ENCODE results near the gene CYP27C1.
"Not testable (repeated sequence)": the region's sequence is repeated elsewhere in the genome, so short reads cannot be mapped to it uniquely, and the experiment has no call there.

CYP27C1 gene

GRCh38 chr2:127220102-127220767, at the start of gene CYP27C1:
CYP27C1 (minus strand) TSS chr2:127220299; CDS start chr2:127220270, 29 bp downstream.
- peak; percentile 88 for DNase-seq

- peak; percentile 14 for DNase-seq
Observed at GRCh38 chr2:127261804-127262406, 41.8 kb upstream of the CYP27C1 start.

- no peak for DNase-seq
Observed at GRCh38 chr2:127259355-127259754, 39.3 kb upstream of the CYP27C1 start.

- DNase-seq: no peak
Observed at GRCh38 chr2:127256866-127257265, 36.8 kb upstream of the CYP27C1 start.

- no peak for DNase-seq
Observed at GRCh38 chr2:127256381-127256780, 36.3 kb upstream of the CYP27C1 start.

- DNase-seq: no peak
Observed at GRCh38 chr2:127255721-127256120, 35.6 kb upstream of the CYP27C1 start.

GRCh38 chr2:127255146-127255545, 35.0 kb upstream of the CYP27C1 start:
- DNase-seq: peak; percentile 4

GRCh38 chr2:127254386-127254981, 34.4 kb upstream of the CYP27C1 start:
- DNase-seq: no peak

GRCh38 chr2:127241184-127241583, 21.1 kb upstream of the CYP27C1 start:
- not testable (repeated sequence) for DNase-seq

GRCh38 chr2:127239395-127239794, 19.3 kb upstream of the CYP27C1 start:
- no peak for DNase-seq

GRCh38 chr2:127237768-127238167, 17.7 kb upstream of the CYP27C1 start:
- not testable (repeated sequence) for DNase-seq

GRCh38 chr2:127235082-127235702, 15.1 kb upstream of the CYP27C1 start:
- no peak for DNase-seq

GRCh38 chr2:127233710-127234109, 13.6 kb upstream of the CYP27C1 start:
- DNase-seq: no peak

GRCh38 chr2:127231130-127231865, 11.2 kb upstream of the CYP27C1 start:
- DNase-seq: no peak

- no peak for DNase-seq
Observed at GRCh38 chr2:127229555-127229954, 9.5 kb upstream of the CYP27C1 start.

GRCh38 chr2:127228102-127228501, 8.0 kb upstream of the CYP27C1 start:
- peak; percentile 23 for DNase-seq

- not testable (repeated sequence) for DNase-seq
Observed at GRCh38 chr2:127227264-127227660, 7.2 kb upstream of the CYP27C1 start.

GRCh38 chr2:127226520-127227263, 6.6 kb upstream of the CYP27C1 start:
- DNase-seq: peak; percentile 16

- DNase-seq: no peak
Observed at GRCh38 chr2:127226132-127226519, 6.0 kb upstream of the CYP27C1 start.

GRCh38 chr2:127225186-127225960, 5.3 kb upstream of the CYP27C1 start:
- no peak for DNase-seq

GRCh38 chr2:127224135-127224534, 4.0 kb upstream of the CYP27C1 start:
- not testable (repeated sequence) for DNase-seq

Data from eye (tissue), 1 donor.